Measurements from ENCODE around the gene SUMF1.

The SUMF1 gene

DNA sequence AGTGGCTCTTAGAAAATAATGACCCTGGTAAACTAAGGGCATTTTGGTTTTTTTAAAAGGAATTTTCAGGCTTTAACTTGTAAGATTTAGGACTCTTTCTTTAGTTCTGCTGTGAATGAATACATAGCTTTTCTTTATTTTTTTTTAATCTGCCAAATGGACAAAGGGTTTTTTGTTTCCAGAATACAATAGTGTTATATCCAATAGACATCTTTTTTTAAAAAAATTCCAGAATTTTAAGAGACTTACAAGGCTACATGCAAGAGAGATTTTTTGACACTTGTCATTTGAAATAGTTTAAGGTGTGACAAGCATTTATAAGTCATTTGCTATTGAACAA is 125.8 kb downstream of the SUMF1 start:
- in situ Hi-C loops (cut with MboI; ENCODE audit: low sequenced_read_pairs): loop anchor here (25.0 kb wide), 1 partner anchor 721 kb away; no protein-coding TSS in a partner anchor

DNA sequence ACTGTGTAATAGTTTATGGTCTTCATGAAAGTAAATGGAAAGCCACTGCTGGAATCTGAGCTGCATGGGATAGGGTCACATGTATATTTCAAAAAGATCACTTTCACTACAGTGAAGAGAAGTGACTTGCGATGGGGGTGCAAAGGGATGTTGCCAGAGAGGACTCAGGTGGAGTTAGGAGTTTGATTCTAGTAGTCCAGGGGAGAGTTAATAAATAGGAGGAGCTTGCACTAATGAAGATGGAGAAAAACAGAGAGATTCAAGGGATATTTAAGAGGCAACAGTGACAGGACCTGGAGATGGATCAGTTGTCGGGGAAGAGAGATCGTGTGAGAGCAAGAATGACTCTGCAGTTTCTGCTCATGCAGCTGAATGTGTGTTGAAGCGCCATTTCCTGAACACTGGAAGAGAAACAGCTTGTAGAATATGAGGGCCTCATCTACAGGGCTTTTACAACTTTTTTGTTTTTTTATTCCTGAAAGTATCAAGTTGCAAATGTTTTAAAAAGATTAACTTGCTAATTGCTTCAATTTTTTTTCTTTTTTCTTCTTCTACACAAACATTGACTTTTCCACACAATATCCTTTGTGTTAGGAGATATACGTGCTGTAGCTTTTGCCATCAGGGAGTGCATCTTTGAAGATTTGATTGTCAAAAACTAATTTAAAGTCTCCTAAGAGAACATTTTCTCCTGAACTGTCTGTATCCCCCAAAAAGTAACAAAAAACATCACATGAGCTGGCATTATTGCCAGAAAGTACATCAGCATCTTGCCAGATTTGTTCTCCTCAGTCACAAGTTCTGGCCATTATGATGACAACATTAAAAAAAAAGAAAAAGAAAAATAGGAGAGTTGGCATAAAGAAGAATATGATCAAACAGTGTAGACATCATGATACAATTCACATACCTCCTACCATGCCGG is 126.4 kb downstream of the SUMF1 start:
- in situ Hi-C loops (cut with MboI; ENCODE audit: low sequenced_read_pairs): loop anchor here (25.0 kb wide), 1 partner anchor 722 kb away; no protein-coding TSS in a partner anchor

DNA sequence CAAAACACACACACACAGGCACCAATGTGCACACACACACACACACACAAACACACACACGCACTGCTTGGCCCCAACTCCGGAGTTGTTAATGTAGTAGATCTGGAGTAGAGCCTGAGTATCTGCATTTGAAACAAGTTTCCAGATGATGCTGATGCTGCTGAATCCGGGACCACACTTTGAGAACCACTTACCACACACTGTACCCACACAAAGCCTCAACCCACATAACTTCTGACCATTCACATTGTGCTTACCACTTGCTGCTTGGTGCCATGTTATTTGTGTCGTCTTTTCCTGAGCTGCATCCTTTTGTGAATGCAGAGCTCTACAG is 127.0 kb downstream of the SUMF1 start:
- in situ Hi-C loops (cut with MboI; ENCODE audit: low sequenced_read_pairs): loop anchor here (25.0 kb wide), 1 partner anchor 722 kb away; no protein-coding TSS in a partner anchor

DNA sequence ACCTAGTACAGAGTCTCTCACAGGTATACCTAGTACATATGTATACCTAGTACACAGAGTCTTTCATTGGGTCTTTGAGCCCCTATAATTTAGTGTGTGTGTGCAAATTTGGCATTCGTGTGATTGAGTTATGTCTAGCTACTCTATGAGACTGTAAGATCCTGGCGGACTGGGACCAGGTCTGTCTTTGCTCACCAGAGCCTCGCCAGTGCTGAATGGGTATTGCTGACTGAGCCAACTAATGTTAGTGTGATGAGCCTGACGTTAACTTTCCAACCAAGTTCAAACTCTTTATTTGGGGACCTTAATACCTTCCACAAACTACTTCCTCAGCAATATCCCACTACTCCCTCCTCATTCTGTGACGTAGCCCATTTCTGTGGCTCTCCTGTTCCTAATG is 128.3 kb downstream of the SUMF1 start:
- in situ Hi-C loops (cut with MboI; ENCODE audit: low sequenced_read_pairs): loop anchor here (25.0 kb wide), 1 partner anchor 724 kb away; no protein-coding TSS in a partner anchor

DNA sequence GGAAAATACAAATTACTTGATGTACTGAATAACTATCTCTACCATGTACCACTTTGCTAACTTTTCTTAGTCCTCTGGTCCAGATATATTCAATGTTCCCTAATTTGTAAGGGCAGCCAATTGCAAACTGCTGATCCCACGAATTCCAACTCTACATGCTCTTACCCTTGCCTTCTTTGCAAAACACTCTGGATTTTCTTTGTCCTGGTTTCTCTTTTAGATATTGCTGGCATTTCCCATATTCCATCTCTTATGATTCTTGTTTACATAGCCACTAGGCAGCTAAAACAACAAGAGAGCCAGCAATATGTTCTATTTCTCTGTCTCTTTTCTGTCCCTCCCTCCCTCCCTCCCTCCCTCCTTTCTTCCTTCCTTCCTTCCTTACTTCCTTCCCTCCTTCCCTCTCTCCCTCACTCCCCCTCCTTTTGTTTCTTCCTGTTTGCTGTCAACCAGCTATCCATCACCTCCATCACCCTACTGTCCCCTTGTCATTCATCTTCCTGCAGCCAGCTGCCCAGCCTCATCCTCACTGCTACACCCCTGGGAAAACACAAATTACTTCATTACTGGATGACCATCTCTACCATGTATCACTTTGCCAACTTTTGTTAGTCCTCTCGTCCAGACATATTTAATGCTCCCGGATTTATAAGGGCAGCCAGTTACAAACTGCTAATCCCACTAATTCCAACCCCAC is 130.1 kb downstream of the SUMF1 start:
- in situ Hi-C loops (cut with MboI; ENCODE audit: low sequenced_read_pairs): loop anchor here (25.0 kb wide), 1 partner anchor 725 kb away; no protein-coding TSS in a partner anchor

DNA sequence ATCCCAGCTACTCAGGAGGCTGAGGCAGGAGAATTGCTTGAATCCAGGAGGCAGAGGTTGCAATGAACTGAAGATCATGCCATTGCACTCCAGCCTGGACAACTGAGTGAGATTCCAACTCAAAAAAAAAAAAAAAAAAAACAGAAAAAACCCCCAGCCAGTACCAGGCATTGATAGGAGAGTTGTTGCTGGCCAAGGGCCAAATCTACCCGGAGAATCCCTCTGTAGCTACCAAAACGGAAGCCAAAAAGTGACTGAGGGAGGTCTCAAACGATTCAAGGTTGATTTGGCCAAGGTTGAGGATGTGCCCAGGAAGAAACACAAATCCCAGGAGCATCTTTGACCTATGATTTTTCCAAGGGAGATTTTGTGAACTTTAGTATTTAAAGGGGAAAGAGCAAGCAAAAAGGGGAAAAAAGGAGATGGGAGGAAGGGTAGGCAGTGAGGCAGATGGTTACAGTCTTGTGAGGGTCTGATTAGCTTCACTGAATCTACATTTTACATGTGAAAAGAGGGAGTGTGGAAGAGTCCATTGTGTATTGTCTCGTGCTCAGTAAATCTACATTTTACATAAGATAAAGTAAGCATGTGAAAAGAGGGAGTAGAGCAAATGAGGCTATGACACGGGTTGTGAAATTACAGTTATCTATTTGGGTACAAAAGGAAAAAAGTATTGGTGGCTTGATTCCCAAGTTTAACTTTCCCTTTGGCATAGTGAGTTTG is 131.1 kb downstream of the SUMF1 start:
- in situ Hi-C loops (cut with MboI; ENCODE audit: low sequenced_read_pairs): loop anchor here (25.0 kb wide), 1 partner anchor 726 kb away; no protein-coding TSS in a partner anchor

DNA sequence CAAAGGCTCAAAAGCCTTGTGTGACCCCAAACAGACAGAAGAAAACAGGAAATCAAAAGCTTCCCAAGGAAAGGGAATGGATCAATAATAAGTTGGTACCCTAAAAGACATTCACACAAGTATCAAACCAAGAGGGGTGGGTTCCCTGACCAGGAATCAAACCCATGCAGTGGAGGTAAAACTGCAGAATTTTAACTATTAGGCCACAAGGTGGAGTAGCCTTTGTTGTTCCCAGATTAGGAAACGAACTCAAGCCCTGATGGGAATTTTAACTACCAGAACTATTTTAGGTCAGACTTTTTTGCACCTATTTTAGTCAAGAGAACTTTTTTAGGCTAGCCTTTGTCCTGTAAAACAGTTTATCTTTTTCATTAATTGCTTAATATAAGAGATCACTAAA is 132.5 kb downstream of the SUMF1 start:
- in situ Hi-C loops (cut with MboI; ENCODE audit: low sequenced_read_pairs): loop anchor here (25.0 kb wide), 1 partner anchor 728 kb away; no protein-coding TSS in a partner anchor

DNA sequence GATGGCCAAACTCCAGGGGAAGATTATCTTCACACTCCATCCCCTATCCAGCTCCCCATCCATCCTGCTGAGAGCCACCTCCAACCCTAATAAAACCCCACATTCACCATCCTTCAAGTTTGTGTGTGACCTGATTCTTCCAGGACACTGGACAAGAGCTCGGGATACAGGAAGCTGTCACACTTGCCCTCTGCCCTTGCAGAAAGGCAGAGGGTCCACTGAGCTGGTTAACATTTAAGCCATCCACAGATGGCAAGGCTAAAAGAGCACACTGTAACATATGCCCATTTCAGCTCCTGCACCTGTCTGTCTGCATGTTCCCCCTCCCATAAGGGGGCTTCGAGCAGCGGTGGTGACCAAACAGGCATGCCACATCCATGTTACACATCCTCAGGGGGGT is 134.1 kb downstream of the SUMF1 start:
- in situ Hi-C loops (cut with MboI; ENCODE audit: low sequenced_read_pairs): loop anchor here (25.0 kb wide), 1 partner anchor 729 kb away; no protein-coding TSS in a partner anchor

DNA sequence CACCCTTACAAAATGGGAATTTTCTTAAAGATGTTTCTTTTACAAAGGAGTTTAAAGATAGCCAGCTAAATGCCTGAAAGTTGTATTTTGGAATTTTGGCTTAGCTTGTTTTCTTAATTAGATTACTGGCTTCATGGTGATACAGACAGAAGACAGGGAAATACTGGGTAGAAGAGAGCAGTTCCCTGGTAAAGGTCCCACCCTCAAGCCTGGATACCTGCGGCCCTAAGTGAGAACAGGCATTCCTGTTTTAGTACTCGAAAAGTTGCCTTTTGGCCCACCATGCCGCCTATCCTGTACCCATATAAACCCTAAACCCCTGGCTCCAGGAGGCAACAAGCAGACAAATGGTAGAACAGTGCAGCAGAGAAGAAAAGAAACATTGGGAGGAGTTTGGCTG is 134.5 kb downstream of the SUMF1 start:
- in situ Hi-C loops (cut with MboI; ENCODE audit: low sequenced_read_pairs): loop anchor here (25.0 kb wide), 1 partner anchor 730 kb away; no protein-coding TSS in a partner anchor

DNA sequence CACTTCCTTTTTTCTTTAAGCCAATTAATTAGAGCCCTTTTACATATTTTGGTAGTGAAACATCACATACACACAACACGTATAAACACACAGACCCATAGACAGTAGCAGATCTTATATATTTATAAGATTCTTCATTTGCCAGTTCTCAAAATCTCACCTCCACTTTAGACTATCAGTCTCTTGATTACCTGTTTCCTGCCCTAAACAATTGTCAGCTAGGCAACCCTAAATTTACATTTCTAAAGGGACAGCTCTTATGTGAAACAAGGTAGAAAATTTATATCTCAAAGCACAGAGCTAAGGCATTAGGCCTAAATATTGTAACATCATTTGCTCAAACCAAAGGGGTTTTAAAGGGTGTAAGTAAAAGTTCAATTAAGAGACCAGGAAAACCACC is 135.0 kb downstream of the SUMF1 start:
- in situ Hi-C loops (cut with MboI; ENCODE audit: low sequenced_read_pairs): loop anchor here (25.0 kb wide), 1 partner anchor 730 kb away; no protein-coding TSS in a partner anchor

DNA sequence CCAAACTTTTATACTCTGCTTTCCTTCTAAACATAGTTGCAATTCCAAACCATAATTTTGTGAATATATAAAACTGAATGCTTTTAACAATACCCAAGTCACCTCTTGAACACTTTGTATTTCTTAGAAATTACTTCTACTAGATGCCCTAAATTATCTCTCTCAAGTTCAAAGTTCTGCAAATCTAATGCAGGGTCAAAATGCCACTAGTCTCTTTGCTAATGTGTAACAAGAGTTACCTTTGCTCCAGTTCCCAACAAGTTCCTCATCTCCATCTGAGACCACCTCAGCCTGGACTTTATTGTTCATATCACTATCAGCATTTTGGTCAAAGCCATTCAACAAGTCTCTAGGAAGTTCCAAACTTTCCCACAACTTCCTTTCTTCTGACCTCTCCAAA is 137.3 kb downstream of the SUMF1 start:
- in situ Hi-C loops (cut with MboI; ENCODE audit: low sequenced_read_pairs): loop anchor here (25.0 kb wide), 1 partner anchor 732 kb away; no protein-coding TSS in a partner anchor

DNA sequence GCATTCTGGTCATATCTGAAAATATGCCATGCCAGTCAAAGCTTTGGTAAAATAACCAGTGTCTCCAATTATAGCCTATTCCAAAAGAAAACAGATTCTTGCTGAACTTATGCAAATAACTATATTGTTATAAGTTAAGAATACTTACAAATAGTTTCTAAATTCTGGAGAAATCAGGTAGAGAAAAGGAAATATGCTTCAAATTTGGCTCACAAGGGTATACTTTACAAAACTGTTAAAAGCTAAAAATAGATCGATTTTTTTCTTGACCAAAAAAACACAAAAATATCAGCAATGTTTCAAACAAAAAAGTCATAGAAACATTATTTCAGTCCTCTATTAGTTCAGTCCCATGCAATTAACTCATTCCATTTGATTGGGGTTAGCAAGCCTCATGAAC is 140.2 kb downstream of the SUMF1 start:
- in situ Hi-C loops (cut with MboI; ENCODE audit: low sequenced_read_pairs): loop anchor here (25.0 kb wide), 1 partner anchor 735 kb away; no protein-coding TSS in a partner anchor

DNA sequence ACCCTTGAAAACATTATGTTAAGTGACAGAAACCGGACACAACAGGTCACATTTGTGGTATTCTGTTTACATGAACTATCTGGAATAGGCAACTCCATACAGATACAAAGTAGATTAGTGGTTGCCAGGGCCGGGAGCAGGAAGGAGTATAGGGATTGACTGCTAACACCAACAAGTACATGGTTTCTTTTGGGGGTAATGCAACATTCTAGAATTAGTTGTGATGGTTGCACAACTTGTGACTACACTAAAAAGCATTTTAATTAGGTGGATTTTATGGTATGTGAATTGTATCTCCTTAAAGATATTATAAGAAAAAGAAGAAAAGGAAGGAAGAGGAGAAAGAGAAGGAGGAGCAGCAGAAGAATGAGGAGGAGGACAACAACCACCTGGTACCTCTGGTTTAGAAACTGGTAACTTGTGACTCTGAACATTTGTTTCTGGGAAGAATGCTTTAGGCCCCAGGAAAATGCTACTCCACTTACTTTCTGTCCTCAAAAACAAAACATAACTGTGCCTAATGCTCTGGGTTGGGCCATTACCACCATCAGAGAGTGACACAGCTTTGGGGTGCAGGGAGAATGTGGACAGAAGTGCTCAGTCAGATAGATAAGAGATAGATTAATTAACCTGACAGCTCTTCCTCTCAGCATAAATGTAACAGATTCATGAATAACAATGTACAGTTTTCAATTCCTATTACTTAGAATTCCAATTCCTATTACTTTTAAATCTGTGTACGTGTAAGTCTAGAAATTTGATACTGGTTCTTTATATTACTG is 143.6 kb downstream of the SUMF1 start:
- in situ Hi-C loops (cut with MboI; ENCODE audit: low sequenced_read_pairs): no loop called here

DNA sequence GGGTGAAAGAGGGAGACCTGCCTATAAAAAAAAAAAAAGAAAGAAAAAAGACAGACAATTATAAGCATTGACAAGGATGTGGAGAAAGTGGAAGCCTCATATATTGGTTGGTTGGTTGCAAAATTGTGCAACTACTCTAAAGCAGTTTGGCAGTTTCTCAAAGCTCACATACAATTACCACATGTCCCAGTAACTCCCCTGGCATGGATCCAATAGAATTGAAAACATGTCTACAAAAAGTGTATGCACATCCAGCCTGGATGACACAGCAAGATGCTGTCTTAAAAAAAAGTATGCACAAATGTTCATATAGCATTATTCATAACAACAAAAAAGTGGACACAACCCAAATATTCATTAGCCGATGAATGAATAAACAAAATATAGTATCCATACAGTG is 144.4 kb downstream of the SUMF1 start:
- in situ Hi-C loops (cut with MboI; ENCODE audit: low sequenced_read_pairs): no loop called here

DNA sequence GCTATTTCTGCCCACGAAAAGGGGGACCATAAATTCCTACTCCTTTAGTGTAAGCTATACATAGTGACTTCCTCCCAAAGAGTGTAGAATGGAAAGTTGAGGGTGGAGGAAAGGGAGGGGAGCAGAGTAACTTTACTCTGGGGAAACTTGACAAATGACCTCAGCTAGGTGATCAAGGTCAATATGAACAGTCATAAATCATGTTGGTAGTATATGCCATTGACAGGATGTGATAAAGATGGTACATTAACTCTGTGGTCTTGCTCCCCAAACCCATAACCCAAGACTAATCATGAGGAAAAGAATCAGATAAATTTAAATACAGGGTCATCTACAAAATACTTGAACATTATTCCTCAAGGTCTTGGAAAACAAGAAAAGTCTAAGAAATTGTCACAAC is 145.3 kb downstream of the SUMF1 start:
- in situ Hi-C loops (cut with MboI; ENCODE audit: low sequenced_read_pairs): no loop called here

DNA sequence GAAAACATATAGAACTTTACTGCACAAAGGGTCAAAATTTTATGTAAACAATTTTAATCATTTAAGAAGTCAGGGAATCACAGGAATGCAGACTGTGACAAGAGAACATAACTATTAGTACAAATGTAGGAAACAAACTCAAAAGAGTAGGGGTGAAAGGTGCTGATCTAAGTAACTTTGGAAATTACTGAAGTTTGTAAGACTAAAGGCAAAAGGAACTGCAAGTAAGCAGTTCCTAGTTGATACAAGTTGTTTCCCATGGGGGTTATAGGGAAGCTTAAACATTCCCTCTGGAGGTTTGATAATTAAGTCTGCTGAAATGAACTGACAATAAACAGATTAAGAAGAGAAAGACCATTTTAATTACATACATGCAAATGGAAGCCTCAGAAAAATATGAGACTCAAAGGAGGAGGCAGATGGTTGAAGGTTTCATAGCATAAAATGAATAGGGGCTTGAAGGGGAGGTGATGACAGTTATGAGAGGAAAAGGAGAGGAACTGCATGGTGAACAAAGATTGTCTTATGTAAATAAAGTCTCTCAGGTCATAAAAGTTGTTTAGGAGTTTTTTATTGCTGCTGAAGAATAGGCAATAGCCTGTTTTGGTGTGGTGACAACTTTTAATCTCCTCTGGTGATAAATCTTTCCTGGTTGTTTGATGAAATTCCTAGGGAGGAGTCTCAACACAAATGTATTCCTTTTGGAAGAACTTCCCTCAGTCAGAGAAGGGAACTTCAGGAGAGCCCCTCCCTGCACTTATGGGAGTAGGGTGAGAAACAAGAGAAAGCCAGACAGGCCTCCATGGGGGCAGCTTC is 146.8 kb downstream of the SUMF1 start:
- in situ Hi-C loops (cut with MboI; ENCODE audit: low sequenced_read_pairs): no loop called here

DNA sequence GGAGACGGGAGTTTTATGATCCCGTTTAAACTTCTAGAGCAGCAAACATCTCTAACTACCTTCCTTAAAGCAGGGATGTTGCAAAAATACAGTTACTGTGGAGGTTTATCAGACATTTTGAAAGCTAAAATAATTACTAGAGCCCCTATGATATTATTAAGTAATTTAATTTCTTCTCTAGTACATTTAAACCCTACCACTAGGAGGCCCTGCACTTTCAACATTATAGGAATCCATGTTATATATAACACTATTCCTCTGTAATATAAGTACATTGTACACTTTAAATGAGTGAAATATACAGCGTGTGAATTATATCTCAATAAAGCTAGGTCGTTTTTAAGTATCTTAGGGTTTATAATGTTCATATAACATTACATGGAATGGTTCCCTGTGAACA is 152.4 kb downstream of the SUMF1 start:
- in situ Hi-C loops (cut with MboI; ENCODE audit: low sequenced_read_pairs): no loop called here

DNA sequence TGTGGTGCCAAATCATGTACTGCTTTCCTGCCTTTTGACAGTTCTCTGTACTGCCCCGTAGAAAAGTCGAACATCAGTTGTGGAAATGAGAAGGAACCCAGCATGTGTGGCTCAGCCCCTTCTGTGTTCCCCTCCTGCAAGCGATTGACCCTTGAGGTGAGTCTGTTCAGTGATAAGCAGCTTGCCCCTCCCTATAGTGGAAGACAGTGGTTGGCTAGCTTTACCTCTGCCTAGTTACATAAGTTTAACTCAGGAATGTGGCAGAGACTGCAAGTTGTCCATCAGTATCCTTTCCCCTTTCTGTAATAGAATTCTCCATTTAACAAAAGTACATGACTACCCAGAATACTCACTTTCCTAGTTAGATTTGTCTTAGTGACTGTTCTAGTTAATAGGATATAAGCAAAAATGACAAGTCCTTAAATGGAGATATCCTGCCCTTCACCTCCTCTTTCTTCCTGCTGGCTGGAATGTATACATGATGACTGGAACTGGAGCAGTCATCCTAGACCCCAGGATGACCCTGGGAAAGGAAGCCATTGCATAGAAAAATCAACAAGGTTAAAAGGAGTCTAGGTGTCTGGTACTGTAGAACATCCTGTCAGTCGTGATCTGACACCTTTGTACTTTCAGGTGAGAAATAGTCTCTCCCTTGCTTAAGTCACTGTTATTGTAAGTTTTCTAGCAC is 153.3 kb downstream of the SUMF1 start:
- in situ Hi-C loops (cut with MboI; ENCODE audit: low sequenced_read_pairs): no loop called here

DNA sequence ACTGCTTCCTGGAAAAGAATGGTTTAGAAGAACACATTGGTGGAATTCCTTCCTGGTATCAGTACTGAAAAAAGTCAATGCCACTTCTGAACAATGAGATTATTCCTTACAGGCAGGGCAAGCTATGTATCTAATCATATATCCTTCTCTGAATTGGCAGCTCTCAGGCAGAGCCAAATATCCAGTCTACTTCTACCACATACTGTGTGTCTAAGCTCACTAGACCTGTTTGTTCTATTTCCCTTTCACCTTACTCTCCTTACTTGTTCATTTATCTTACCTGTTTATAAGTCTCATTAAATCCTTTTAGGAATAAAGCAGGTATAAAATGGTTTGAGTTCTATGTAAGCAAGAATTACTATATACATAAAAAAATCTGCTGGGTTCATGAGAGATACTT is 155.6 kb downstream of the SUMF1 start:
- in situ Hi-C loops (cut with MboI; ENCODE audit: low sequenced_read_pairs): no loop called here

Measured in HL-60/S4 treated with retinoic acid at 250 ng/mL for 4 days and 3 days (cell line).